Mesenchymal stem cell (in vitro differentiated cells and primary cell): ENCODE data around the gene BTN1A1.

ENCODE experiments used
- DNase-seq: peaks from one replicate; pipeline ENCODE4 v3.0.0-alpha.2; 2013
- H2AFZ ChIP-seq: one replicate; pipeline ENCODE4 v1.6.1; 2013; ENCODE audit warnings: low read depth, mild to moderate bottlenecking, control low read depth, inconsistent platforms, low read length, moderate library complexity
- H2AK5ac ChIP-seq: 2 replicates; pipeline ENCODE4 v1.6.1; 2013; ENCODE audit warnings: low read length, moderate library complexity, mild to moderate bottlenecking, inconsistent platforms; ENCODE audit not compliant: severe bottlenecking
- H2BK120ac ChIP-seq: one replicate; pipeline ENCODE4 v1.6.1; 2013; ENCODE audit warnings: low read depth, mild to moderate bottlenecking, inconsistent platforms, low read length, moderate library complexity
- H2BK12ac ChIP-seq, 2 experiments: one replicate each; pipeline ENCODE4 v1.6.1; 2013; ENCODE audit warnings: inconsistent platforms in 2 of 2, low read length in 2 of 2, mild to moderate bottlenecking in 2 of 2, moderate library complexity in 2 of 2, control low read depth in 1 of 2
- H2BK15ac ChIP-seq: one replicate; pipeline ENCODE4 v1.6.1; 2013; ENCODE audit warnings: mild to moderate bottlenecking, low read depth, inconsistent platforms; ENCODE audit not compliant: poor library complexity, severe bottlenecking
- H2BK5ac ChIP-seq: 2 replicates; pipeline ENCODE4 v1.6.1; 2013; ENCODE audit warnings: low read depth, mild to moderate bottlenecking, low read length, control low read depth, inconsistent platforms; ENCODE audit not compliant: poor library complexity, severe bottlenecking
- H3K14ac ChIP-seq, 2 experiments: one replicate each; pipeline ENCODE4 v1.6.1; 2013; ENCODE audit warnings: inconsistent platforms in 2 of 2, low read length in 2 of 2, control low read depth in 1 of 2, mild to moderate bottlenecking in 1 of 2, moderate library complexity in 1 of 2
- H3K18ac ChIP-seq, 2 experiments: one replicate each; pipeline ENCODE4 v1.6.1; 2013; ENCODE audit warnings: inconsistent platforms in 2 of 2, low read length in 2 of 2, control low read depth in 1 of 2, low read depth in 1 of 2, mild to moderate bottlenecking in 1 of 2
- H3K23ac ChIP-seq, 2 experiments: one replicate each; pipeline ENCODE4 v1.6.1; 2013; ENCODE audit warnings: inconsistent platforms in 2 of 2, low read length in 2 of 2, mild to moderate bottlenecking in 2 of 2, moderate library complexity in 2 of 2, control low read depth in 1 of 2
- H3K27ac ChIP-seq: 2 replicates; pipeline ENCODE4 v1.5.1; 2013; ENCODE audit warnings: mild to moderate bottlenecking, moderate library complexity, low read length, control low read depth, inconsistent platforms; ENCODE audit not compliant: poor library complexity, severe bottlenecking
- H3K27me3 ChIP-seq, 2 experiments: 2 replicates each; pipeline versions ENCODE4 v1.6.1 to v1.7.0; 2013; ENCODE audit warnings: low read length in 2 of 2, mild to moderate bottlenecking in 2 of 2, moderate library complexity in 2 of 2, control low read depth in 1 of 2, inconsistent platforms in 1 of 2; ENCODE audit not compliant: control insufficient read depth in 1 of 2, insufficient read depth in 1 of 2
- H3K36me3 ChIP-seq, 2 experiments: 2 replicates each; pipeline versions ENCODE4 v1.6.1 to v1.7.0; 2013; ENCODE audit warnings: low read length in 2 of 2, control low read depth in 1 of 2, inconsistent platforms in 1 of 2, low read depth in 1 of 2, mild to moderate bottlenecking in 1 of 2; ENCODE audit not compliant: insufficient read depth in 2 of 2, control insufficient read depth in 1 of 2
- H3K4ac ChIP-seq, 2 experiments: one replicate each; pipeline ENCODE4 v1.6.1; 2013; ENCODE audit warnings: inconsistent platforms in 2 of 2, low read length in 2 of 2, mild to moderate bottlenecking in 2 of 2, moderate library complexity in 2 of 2, control low read depth in 1 of 2, low read depth in 1 of 2
- H3K4me1 ChIP-seq: 2 replicates; pipeline ENCODE4 v1.6.1; 2013; ENCODE audit warnings: low read depth, low read length, control low read depth; ENCODE audit not compliant: control insufficient read depth, insufficient read depth
- H3K4me2 ChIP-seq: 2 replicates; pipeline ENCODE4 v1.6.1; 2013; ENCODE audit warnings: low read length, mild to moderate bottlenecking, inconsistent platforms; ENCODE audit not compliant: poor library complexity, severe bottlenecking
- H3K4me3 ChIP-seq, 2 experiments: 2 replicates each; pipeline versions ENCODE4 v1.5.1 to v1.7.0; 2013; ENCODE audit warnings: low read length in 2 of 2, mild to moderate bottlenecking in 2 of 2, control low read depth in 1 of 2, low read depth in 1 of 2; ENCODE audit not compliant: insufficient read depth in 1 of 2
- H3K79me1 ChIP-seq: replicated peaks from 2 replicates; pipeline ENCODE4 v1.6.1; 2013; ENCODE audit warnings: mild to moderate bottlenecking, control low read depth, low read length, inconsistent platforms; ENCODE audit not compliant: poor library complexity, severe bottlenecking
- H3K9ac ChIP-seq: 2 replicates; pipeline ENCODE4 v1.7.0; 2013; ENCODE audit warnings: mild to moderate bottlenecking, low read length, moderate library complexity
- H3K9me3 ChIP-seq: 2 replicates; pipeline ENCODE4 v1.7.0; 2013; ENCODE audit warnings: mild to moderate bottlenecking, low read length; ENCODE audit not compliant: control insufficient read depth
- H4K8ac ChIP-seq: one replicate; pipeline ENCODE4 v1.6.1; 2013; ENCODE audit warnings: inconsistent platforms, mild to moderate bottlenecking, low read length, moderate library complexity
- H4K91ac ChIP-seq: one replicate; pipeline ENCODE4 v1.6.1; 2013; ENCODE audit warnings: mild to moderate bottlenecking, low read length, inconsistent platforms
- WGBS: methylation state at CpG from one replicate; pipeline ENCODE4 v1.1.7; 2013; ENCODE audit warnings: mixed read lengths; 5-methylcytosine and 5-hydroxymethylcytosine counted together

The BTN1A1 gene

DNA sequence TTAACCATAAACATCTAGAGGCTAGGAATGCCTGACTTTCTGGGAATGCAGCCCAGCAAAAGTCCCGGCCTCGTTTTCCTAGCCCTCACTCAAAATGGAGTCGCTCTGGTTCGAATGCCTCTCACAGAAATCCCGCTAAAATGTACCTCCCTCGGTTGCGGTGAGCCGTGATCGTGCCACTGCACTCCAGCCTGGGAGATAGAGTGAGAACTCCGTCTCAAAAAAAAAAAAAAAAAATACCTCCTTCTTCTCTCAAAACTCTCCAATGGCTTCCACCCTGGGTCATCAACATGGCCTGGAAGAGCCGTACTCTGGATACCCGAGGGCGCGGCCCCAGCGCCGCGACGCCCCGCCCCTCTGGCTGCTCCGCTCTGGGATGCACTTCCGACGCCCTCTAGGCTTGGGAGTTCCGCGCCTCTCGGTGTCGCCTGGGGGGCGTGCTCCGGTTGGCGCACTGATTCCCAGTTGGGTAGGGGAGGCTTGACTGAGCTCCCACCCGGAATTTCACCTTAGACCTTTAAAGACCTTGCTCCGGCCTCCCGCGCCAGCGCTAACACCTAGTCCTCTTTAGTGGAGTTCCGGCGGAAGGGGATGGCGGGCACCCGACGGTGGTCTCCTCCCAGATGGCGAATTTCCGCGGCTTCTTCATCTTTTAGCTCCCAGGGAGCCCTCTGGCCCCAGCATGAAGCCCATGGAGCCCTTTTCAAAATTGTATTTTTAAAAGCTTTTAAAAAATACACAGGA is 50.3 kb downstream of the BTN1A1 start:
- WGBS: 20% methylated on average over 30 of the region's 42 CpGs

DNA sequence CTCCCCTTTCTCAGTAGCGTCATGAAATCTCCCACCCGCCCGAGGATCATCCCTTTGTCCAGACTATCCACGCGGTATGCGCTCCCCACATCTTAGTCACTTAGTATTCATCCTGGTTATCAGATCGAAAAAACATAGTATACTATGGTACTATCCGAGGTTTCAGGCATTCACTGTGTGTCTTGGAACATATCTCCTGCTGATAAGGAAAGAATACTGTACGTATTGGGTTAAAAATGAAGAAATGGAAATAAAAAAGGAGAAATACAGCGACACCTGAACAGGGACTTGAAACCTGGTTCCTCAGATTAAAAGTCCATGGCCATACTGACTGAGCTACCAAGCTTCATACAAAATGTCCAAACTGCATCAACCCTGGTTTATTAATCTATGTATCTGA is 52.1 kb downstream of the BTN1A1 start:
- no peaks in the 10 kb centered on the region for H3K27me3 ChIP-seq

More for the DNA sequence above, 50.3 kb downstream of the BTN1A1 start:
- Histone ChIP-seq H2AFZ (no peak overlapping the region), H4K8ac (peak overlapping the region; percentile 20), H2BK5ac (no peak overlapping the region), H3K36me3 (peaks cover 8 to 16% of the 10 kb centered on the region in 2 experiments), H3K79me1 (peaks cover 4% of the 10 kb centered on the region), H2BK15ac (peak overlapping the region; percentile 1), H3K4me3 (peak overlapping the region; percentile 50 to 81), H3K9me3 (no peaks in the 10 kb centered on the region), H2BK120ac (no peak overlapping the region), H3K9ac (peak overlapping the region; percentile 78), H3K4me1 (no peaks in the 10 kb centered on the region), H3K4me2 (peak overlapping the region; percentile 60), H3K23ac (no peak overlapping the region), H3K18ac (peak overlapping the region in 1 of 2 experiments; percentile 4), H2BK12ac (no peak overlapping the region), H3K14ac (no peak overlapping the region), H3K27me3 (no peaks in the 10 kb centered on the region), H4K91ac (no peak overlapping the region), H3K27ac (no peak overlapping the region), H2AK5ac (no peak overlapping the region), H3K4ac (no peak overlapping the region)
- DNase-seq: peak; percentile 61

DNA sequence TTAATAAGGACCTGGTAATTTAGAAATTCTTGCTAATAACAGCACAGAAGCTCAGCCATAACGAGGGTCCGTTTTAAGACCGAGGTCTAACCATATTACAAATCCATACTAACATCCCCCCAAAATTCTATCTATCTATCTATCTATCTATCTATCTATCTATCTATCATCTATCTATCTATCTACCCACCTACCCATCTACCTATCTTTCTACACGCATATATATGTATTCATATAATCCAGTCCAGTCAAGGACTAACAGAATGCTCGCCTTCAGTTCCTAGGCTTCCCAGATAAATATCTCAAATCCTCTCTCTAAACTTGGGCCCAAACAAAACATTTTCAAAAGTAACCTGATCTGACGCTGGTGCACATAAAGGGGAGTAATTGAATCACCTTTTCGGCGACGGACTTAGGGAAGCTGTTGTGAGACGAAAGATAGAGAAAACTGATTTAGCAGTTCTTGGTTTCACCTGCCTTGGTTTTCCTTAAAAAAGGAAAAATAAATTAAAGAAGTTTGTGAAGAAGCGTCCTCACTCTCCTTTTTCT is 52.6 kb downstream of the BTN1A1 start:
- Histone ChIP-seq H3K27ac (no peak overlapping the region), H2BK120ac (no peak overlapping the region), H2BK5ac (no peak overlapping the region), H2AFZ (no peak overlapping the region), H3K79me1 (no peaks in the 10 kb centered on the region), H3K9ac (peak overlapping the region; percentile 82), H3K9me3 (no peaks in the 10 kb centered on the region), H3K27me3 (no peaks in the 10 kb centered on the region), H3K23ac (no peak overlapping the region), H3K14ac (no peak overlapping the region), H2BK15ac (no peak overlapping the region), H3K4me2 (peak overlapping the region; percentile 75), H2AK5ac (no peak overlapping the region), H2BK12ac (no peak overlapping the region), H3K36me3 (no peaks in the 10 kb centered on the region), H3K18ac (no peak overlapping the region), H3K4ac (no peak overlapping the region), H3K4me3 (peak overlapping the region in 1 of 2 experiments; percentile 76), H4K8ac (no peak overlapping the region), H3K4me1 (peaks cover 2% of the 10 kb centered on the region), H4K91ac (no peak overlapping the region)
- DNase-seq: no peak
- WGBS: 51% methylated on average over 11 of the region's 11 CpGs

More for the DNA sequence above, 52.1 kb downstream of the BTN1A1 start:
- Histone ChIP-seq H2BK5ac (no peak overlapping the region), H3K4me2 (no peak overlapping the region), H4K8ac (no peak overlapping the region), H2BK12ac (no peak overlapping the region), H2AK5ac (no peak overlapping the region), H3K79me1 (no peaks in the 10 kb centered on the region), H3K4me3 (peak overlapping the region in 1 of 2 experiments; percentile 76), H3K23ac (no peak overlapping the region), H3K14ac (no peak overlapping the region), H3K9me3 (no peaks in the 10 kb centered on the region), H3K4ac (no peak overlapping the region), H3K27ac (no peak overlapping the region), H4K91ac (no peak overlapping the region), H3K18ac (no peak overlapping the region), H2AFZ (no peak overlapping the region), H3K36me3 (peaks cover 0 to 3% of the 10 kb centered on the region in 2 experiments), H3K9ac (no peak overlapping the region), H2BK120ac (no peak overlapping the region), H2BK15ac (no peak overlapping the region), H3K4me1 (peaks cover 2% of the 10 kb centered on the region)
- no peak for DNase-seq
- WGBS: 92% methylated on average over 9 of the region's 10 CpGs

DNA sequence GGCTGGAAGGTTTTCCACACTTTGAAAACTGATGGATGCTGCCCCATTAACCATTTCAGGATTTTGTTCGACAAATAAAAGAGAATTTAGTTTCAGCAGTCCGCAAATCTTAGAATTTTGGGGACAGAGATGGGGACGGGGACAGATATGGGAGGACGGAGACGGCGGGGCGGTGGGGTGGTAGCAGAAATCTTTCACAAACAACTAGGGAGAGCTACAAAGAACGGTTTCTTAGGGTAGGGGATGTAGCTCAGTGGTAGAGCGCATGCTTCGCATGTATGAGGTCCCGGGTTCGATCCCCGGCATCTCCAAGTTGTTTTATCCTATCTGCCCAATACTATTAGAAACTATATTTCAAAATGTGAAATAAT is 53.1 kb downstream of the BTN1A1 start:
- Histone ChIP-seq H3K9ac (peak overlapping the region; percentile 82), H3K4me3 (peak overlapping the region; percentile 33 to 76), H3K79me1 (no peaks in the 10 kb centered on the region), H3K27ac (no peak overlapping the region), H2BK120ac (no peak overlapping the region), H3K18ac (no peak overlapping the region), H4K91ac (no peak overlapping the region), H3K4me1 (peaks cover 2% of the 10 kb centered on the region), H3K36me3 (no peaks in the 10 kb centered on the region), H2AFZ (no peak overlapping the region), H3K4ac (no peak overlapping the region), H3K9me3 (no peaks in the 10 kb centered on the region), H3K14ac (no peak overlapping the region), H4K8ac (no peak overlapping the region), H2BK5ac (no peak overlapping the region), H2BK12ac (no peak overlapping the region), H3K4me2 (peak overlapping the region; percentile 81), H2BK15ac (no peak overlapping the region), H3K27me3 (no peaks in the 10 kb centered on the region), H2AK5ac (no peak overlapping the region), H3K23ac (no peak overlapping the region)
- under 1% methylated on average over 7 of the region's 13 CpGs for WGBS
- peak; percentile 81 for DNase-seq
